HG02885 (cell line): ENCODE results near the gene F13A1.

Experiments used
- ATAC-seq: cut with Tn5 transposase; IDR thresholded peaks from one replicate; pipeline ENCODE4 v1.9.1; 2021; ENCODE audit warnings: mild to moderate bottlenecking; ENCODE audit not compliant: unreplicated experiment, poor library complexity

Gene F13A1

GRCh38 chr6:6319952-6320811, at the start of gene F13A1:
Gene F13A1, minus strand, starts transcription at chr6:6320662. Its CDS starts 1,998 bp downstream, at chr6:6318664.
- ATAC-seq: peak; percentile 49

GRCh38 chr6:6368684-6369052, 48.2 kb upstream of the F13A1 start:
- ATAC-seq: no peak

GRCh38 chr6:6368040-6368683, 47.7 kb upstream of the F13A1 start:
- no peak for ATAC-seq

- ATAC-seq: no peak
These were observed 46.3 kb upstream of the F13A1 start for GRCh38 chr6:6366803-6367202.

GRCh38 chr6:6365242-6365641, 44.8 kb upstream of the F13A1 start:
- ATAC-seq: no peak

- no peak for ATAC-seq
These were observed 41.8 kb upstream of the F13A1 start for GRCh38 chr6:6362056-6362840.

- no peak for ATAC-seq
These were observed 37.1 kb upstream of the F13A1 start for GRCh38 chr6:6357530-6357929.

- ATAC-seq: no peak
These were observed 36.6 kb upstream of the F13A1 start for GRCh38 chr6:6357032-6357431.

GRCh38 chr6:6352772-6353171, 32.3 kb upstream of the F13A1 start:
- ATAC-seq: no peak

- no peak for ATAC-seq
These were observed 31.1 kb upstream of the F13A1 start for GRCh38 chr6:6351511-6352025.

GRCh38 chr6:6350696-6351095, 30.2 kb upstream of the F13A1 start:
- ATAC-seq: no peak

- ATAC-seq: no peak
These were observed 27.8 kb upstream of the F13A1 start for GRCh38 chr6:6348256-6348655.

GRCh38 chr6:6346427-6347023, 26.1 kb upstream of the F13A1 start:
- ATAC-seq: no peak

GRCh38 chr6:6333501-6333900, 13.0 kb upstream of the F13A1 start:
- ATAC-seq: no peak

- peak; percentile 42 for ATAC-seq
These were observed 12.4 kb upstream of the F13A1 start for GRCh38 chr6:6332811-6333244.

- peak; percentile 74 for ATAC-seq
These were observed 11.6 kb upstream of the F13A1 start for GRCh38 chr6:6331946-6332601.

GRCh38 chr6:6331393-6331792, 10.9 kb upstream of the F13A1 start:
- ATAC-seq: peak; percentile 57

- ATAC-seq: no peak
These were observed 9.9 kb upstream of the F13A1 start for GRCh38 chr6:6330407-6330806.

GRCh38 chr6:6328451-6328850, 8.0 kb upstream of the F13A1 start:
- ATAC-seq: no peak

GRCh38 chr6:6323352-6323751, 2.9 kb upstream of the F13A1 start:
- ATAC-seq: no peak
